ENCODE results near the gene LTBP1. TPM values are rescaled to one million over a fixed set of nuclear protein-coding genes. Genes with fewer than 3 reads are reported as not detected.

Gene LTBP1
- total and polyA plus RNA-seq, 12 donors = 6.2 to 47.2 (median 15.5) TPM

- Histone ChIP-seq H3K36me3 (replicated peaks in 1 of 2) (no peaks in the 10 kb centered on the region), H3K27me3 (no peaks in the 10 kb centered on the region), H3K9me3 (replicated peaks in 1 of 3) (no peaks in the 10 kb centered on the region), H3K27ac (no peak overlapping the region), H3K4me3 (no peak overlapping the region), H3K4me1 (replicated peaks in 1 of 2) (no peaks in the 10 kb centered on the region)
- 83 to 94% (median 90%) methylated on average over 4 of the region's 4 CpGs for WGBS, 4 donors
- no peak for DNase-seq
- intact Hi-C loops (cut with DNase I) = no loop called here
- TF ChIP-seq, protein P1, sequence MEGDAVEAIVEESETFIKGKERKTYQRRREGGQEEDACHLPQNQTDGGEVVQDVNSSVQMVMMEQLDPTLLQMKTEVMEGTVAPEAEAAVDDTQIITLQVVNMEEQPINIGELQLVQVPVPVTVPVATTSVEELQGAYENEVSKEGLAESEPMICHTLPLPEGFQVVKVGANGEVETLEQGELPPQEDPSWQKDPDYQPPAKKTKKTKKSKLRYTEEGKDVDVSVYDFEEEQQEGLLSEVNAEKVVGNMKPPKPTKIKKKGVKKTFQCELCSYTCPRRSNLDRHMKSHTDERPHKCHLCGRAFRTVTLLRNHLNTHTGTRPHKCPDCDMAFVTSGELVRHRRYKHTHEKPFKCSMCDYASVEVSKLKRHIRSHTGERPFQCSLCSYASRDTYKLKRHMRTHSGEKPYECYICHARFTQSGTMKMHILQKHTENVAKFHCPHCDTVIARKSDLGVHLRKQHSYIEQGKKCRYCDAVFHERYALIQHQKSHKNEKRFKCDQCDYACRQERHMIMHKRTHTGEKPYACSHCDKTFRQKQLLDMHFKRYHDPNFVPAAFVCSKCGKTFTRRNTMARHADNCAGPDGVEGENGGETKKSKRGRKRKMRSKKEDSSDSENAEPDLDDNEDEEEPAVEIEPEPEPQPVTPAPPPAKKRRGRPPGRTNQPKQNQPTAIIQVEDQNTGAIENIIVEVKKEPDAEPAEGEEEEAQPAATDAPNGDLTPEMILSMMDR (IDR thresholded peaks at IDR 0.05) = no peak
- TF ChIP-seq POLR2A (IDR thresholded peaks at IDR 0.05) = no peak
Observed at GRCh38 chr2:33420726-33421125, 474.0 kb downstream of the LTBP1 start.

DNA sequence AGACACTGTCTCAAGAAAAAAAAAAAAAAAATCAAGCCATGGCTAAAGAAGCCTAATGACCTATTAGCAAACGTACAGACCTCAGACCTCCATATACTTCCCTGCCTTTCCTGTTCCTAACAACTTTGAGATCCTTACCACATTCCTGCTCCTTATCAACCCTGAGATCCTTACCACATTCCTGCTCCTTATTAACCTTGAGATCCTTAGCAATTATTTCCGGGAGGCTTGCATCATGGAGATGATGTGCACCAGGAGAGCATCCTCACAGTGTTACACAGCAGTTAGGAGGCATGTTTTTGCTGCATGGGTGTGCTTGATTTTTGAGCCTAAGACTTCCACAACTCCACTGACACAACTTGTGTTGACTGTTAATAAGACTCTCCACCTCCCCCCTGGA lies 475.1 kb downstream of the LTBP1 start:
- no peaks in the 10 kb centered on the region for H3K4me1 ChIP-seq (replicated peaks in 1 of 2)
- TF ChIP-seq, protein P1 (IDR thresholded peaks at IDR 0.05) = no peak
- no peak for TF ChIP-seq POLR2A (IDR thresholded peaks at IDR 0.05)
- intact Hi-C loops (cut with DNase I) = no loop called here

GRCh38 chr2:33425161-33425560 lies 478.4 kb downstream of the LTBP1 start:
- no peak for DNase-seq
- WGBS, 4 donors = 92 to 94% (median 93%) methylated on average over 1 of the region's 1 CpG
- Histone ChIP-seq H3K36me3 (replicated peaks in 1 of 2) (no peaks in the 10 kb centered on the region), H3K4me1 (replicated peaks in 1 of 2) (no peaks in the 10 kb centered on the region), H3K27ac (no peak overlapping the region), H3K27me3 (no peaks in the 10 kb centered on the region), H3K9me3 (replicated peaks in 1 of 3) (no peaks in the 10 kb centered on the region), H3K4me3 (no peak overlapping the region)
- TF ChIP-seq, protein P1 (IDR thresholded peaks at IDR 0.05) = no peak
- TF ChIP-seq POLR2A (IDR thresholded peaks at IDR 0.05) = no peak
- intact Hi-C loops (cut with DNase I) = no loop called here

More for the DNA sequence above, 475.1 kb downstream of the LTBP1 start:
- Histone ChIP-seq H3K27me3 (no peaks in the 10 kb centered on the region), H3K4me3 (no peak overlapping the region), H3K27ac (no peak overlapping the region), H3K9me3 (replicated peaks in 1 of 3) (no peaks in the 10 kb centered on the region), H3K36me3 (replicated peaks in 1 of 2) (no peaks in the 10 kb centered on the region)
- WGBS, 4 donors = 71 to 78% (median 76%) methylated on average over 2 of the region's 2 CpGs
- DNase-seq = no peak

- H3K36me3 ChIP-seq (replicated peaks in 1 of 2) = no peaks in the 10 kb centered on the region
- no peaks in the 10 kb centered on the region for H3K4me1 ChIP-seq (replicated peaks in 1 of 2)
- 90 to 96% (median 94%) methylated on average over 1 of the region's 1 CpG for WGBS, 4 donors
- H3K9me3 ChIP-seq (replicated peaks in 1 of 3) = no peaks in the 10 kb centered on the region
- TF ChIP-seq, protein P1 (IDR thresholded peaks at IDR 0.05) = no peak
- TF ChIP-seq POLR2A (IDR thresholded peaks at IDR 0.05) = no peak
- DNase-seq = no peak
- no peaks in the 10 kb centered on the region for H3K27me3 ChIP-seq
- no peak overlapping the region for H3K4me3 ChIP-seq
- no peak overlapping the region for H3K27ac ChIP-seq
- intact Hi-C loops (cut with DNase I) = no loop called here
Observed at GRCh38 chr2:33425586-33426031, 478.9 kb downstream of the LTBP1 start.

Data from adrenal gland (tissue), 12 donors.